ENCODE data around the gene GPR55. TPM values are rescaled to one million over a fixed set of nuclear protein-coding genes. Genes with fewer than 3 reads are reported as not detected.

The GPR55 gene
- total and polyA plus RNA-seq, 2 of the 8 experiments (the other 6 are each of a cell fraction or from before 2014, with no cell fraction given): not detected

DNA sequence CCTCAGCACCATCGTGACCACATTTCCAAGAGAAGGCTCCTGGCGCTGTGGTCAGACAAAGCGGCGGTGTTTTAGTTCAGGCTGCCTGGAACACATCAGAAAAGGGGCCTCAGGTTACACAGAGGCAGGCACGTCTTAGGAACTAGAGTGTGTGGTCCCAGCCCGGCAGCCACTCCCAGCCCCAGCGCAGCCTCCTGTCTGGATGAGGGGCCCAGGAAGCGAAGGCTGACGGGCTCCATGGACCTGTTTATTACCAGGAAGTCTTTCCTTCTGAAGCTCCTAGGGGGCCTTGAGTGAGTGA is 10.0 kb upstream of the GPR55 start:
- peaks cover 0 to 9% (median 4%) of the 10 kb centered on the region in 4 experiments; a peak in 3 of 7 replicates for H3K4me1 ChIP-seq (replicated peaks in 1 of 4; ENCODE audit: control insufficient read depth in 3 of 4, insufficient read depth in 4 of 4, low read length in 3 of 4)
- TF ChIP-seq EP300 (IDR thresholded peaks at IDR 0.05; ENCODE audit: borderline replicate concordance in 1 of 2, low read depth in 2 of 2, low read length in 2 of 2): no peak
- TF ChIP-seq SIRT6 (IDR thresholded peaks at IDR 0.05; ENCODE audit: low read length): no peak
- TF ChIP-seq ASH2L (IDR thresholded peaks at IDR 0.05; ENCODE audit: low read length): no peak
- no peak for TF ChIP-seq JUND (IDR thresholded peaks at IDR 0.05; ENCODE audit: low read length)
- TF ChIP-seq, protein P1, sequence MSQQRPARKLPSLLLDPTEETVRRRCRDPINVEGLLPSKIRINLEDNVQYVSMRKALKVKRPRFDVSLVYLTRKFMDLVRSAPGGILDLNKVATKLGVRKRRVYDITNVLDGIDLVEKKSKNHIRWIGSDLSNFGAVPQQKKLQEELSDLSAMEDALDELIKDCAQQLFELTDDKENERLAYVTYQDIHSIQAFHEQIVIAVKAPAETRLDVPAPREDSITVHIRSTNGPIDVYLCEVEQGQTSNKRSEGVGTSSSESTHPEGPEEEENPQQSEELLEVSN (IDR thresholded peaks at IDR 0.05): no peak
- TF ChIP-seq BCL11A (IDR thresholded peaks at IDR 0.05; ENCODE audit: low read depth in 2 of 2, low read length in 2 of 2): no peak
- TF ChIP-seq ZNF274 (IDR thresholded peaks at IDR 0.05; ENCODE audit: borderline replicate concordance, extremely low read depth, low read length): no peak
- no peak for TF ChIP-seq SP1 (IDR thresholded peaks at IDR 0.05; ENCODE audit: low read depth, low read length)
- no peak for TF ChIP-seq BRCA1 (IDR thresholded peaks at IDR 0.05; ENCODE audit: low read depth, low read length)
- no peak for TF ChIP-seq KDM1A (IDR thresholded peaks at IDR 0.05; ENCODE audit: borderline replicate concordance, low read length)
- TF ChIP-seq USF2 (IDR thresholded peaks at IDR 0.05; ENCODE audit: low read length): no peak
- no peak for TF ChIP-seq CBX5 (IDR thresholded peaks at IDR 0.05; ENCODE audit: low read depth, low read length)
- no peak for TF ChIP-seq RXRA (IDR thresholded peaks at IDR 0.05; ENCODE audit: insufficient read depth, low read depth, low read length)

More for the DNA sequence above, 10.0 kb upstream of the GPR55 start:
- H3K23ac ChIP-seq (ENCODE audit: insufficient read length): no peak overlapping the region
- peak in 1 of 2 experiments; percentile 42 for DNase-seq (ENCODE audit: low read depth in 1 of 2, low spot score in 2 of 2)
- H2AK5ac ChIP-seq (ENCODE audit: low read depth, low read length): no peak overlapping the region
- no peaks in the 10 kb centered on the region for H3K79me1 ChIP-seq (ENCODE audit: low read depth, low read length)
- no peak overlapping the region for H4K5ac ChIP-seq (ENCODE audit: insufficient read length, low read depth, low read length)
- no peaks in the 10 kb centered on the region for H4K20me1 ChIP-seq (replicated peaks in 1 of 2; ENCODE audit: control insufficient read depth in 1 of 2, insufficient read depth in 2 of 2, low read length in 2 of 2)
- no peak overlapping the region for H3K56ac ChIP-seq (replicated peaks; ENCODE audit: insufficient read length, low read depth, low read length)
- FAIRE-seq: no peak
- H3K4ac ChIP-seq (replicated peaks; ENCODE audit: insufficient read length, low read depth, low read length): no peak overlapping the region
- no peak overlapping the region for H4K8ac ChIP-seq (ENCODE audit: extremely low read depth, insufficient read depth, low read length)
- no peaks in the 10 kb centered on the region for H3K36me3 ChIP-seq (ENCODE audit: control insufficient read depth in 2 of 4, insufficient read depth in 4 of 4, low read length in 3 of 4)
- no peaks in the 10 kb centered on the region for H3K79me2 ChIP-seq (ENCODE audit: control insufficient read depth in 1 of 2, insufficient read depth in 2 of 2, low read length in 2 of 2)
- ChIA-PET CTCF (ENCODE audit: partially characterized antibody) (interaction anchor here (2.0 to 7.0 kb wide), 3 partner anchors 9 to 52 kb away, joined by 6 to 49 read pairs (median 8); partner anchors contain the start of gene GPR55), POLR2A (ENCODE audit: partially characterized antibody) (interaction anchor here (0.7 to 1.2 kb wide), 2 partner anchors 61 to 112 kb away, joined by 3 read pairs; no protein-coding TSS in a partner anchor)
- no peaks in the 10 kb centered on the region for H3K23me2 ChIP-seq (ENCODE audit: low read depth, low read length)
- H2BK120ac ChIP-seq (replicated peaks; ENCODE audit: low read depth, low read length): no peak overlapping the region
- no peak overlapping the region for H3K18ac ChIP-seq (ENCODE audit: extremely low read depth, low read length)
- H3K9ac ChIP-seq (replicated peaks in 1 of 4; ENCODE audit: extremely low read depth in 1 of 4, low read depth in 3 of 4, low read length in 3 of 4): no peak overlapping the region
- no peak overlapping the region for H3K27ac ChIP-seq (ENCODE audit: low read depth, low read length)
- no peak overlapping the region for H2BK12ac ChIP-seq (ENCODE audit: low read depth, low read length)
- no peak overlapping the region for H3K14ac ChIP-seq (ENCODE audit: insufficient read length)
- peak overlapping the region; percentile 17; the same call in 1 of the 2 replicates for H2AFZ ChIP-seq (ENCODE audit: low read length)
- no peak overlapping the region for H4K91ac ChIP-seq (replicated peaks; ENCODE audit: insufficient read length, low read length)
- 85% methylated on average over 9 of the region's 9 CpGs; no CpG with 5 or more reads in 1 of the 2 experiments for WGBS, 2 experiments (ENCODE audit: extremely low coverage in 1 of 2, insufficient coverage in 1 of 2, insufficient read length in 1 of 2, insufficient replicate concordance in 2 of 2, low coverage in 1 of 2, low lambda C conversion rate in 2 of 2, missing lambda C conversion rate in 1 of 2)
- H3K4me2 ChIP-seq (ENCODE audit: insufficient read depth in 1 of 2, low read depth in 2 of 2, low read length in 2 of 2): no peak overlapping the region
- H2BK5ac ChIP-seq (ENCODE audit: low read depth, low read length): no peak overlapping the region
- H3K4me3 ChIP-seq (ENCODE audit: extremely low read depth in 1 of 4, insufficient read depth in 2 of 4, low read depth in 3 of 4, low read length in 4 of 4): no peak overlapping the region
- H2BK15ac ChIP-seq (ENCODE audit: low read length): no peak overlapping the region
- no peaks in the 10 kb centered on the region for H3K27me3 ChIP-seq (replicated peaks in 1 of 4; ENCODE audit: control insufficient read depth in 3 of 4, extremely low read depth in 1 of 4, insufficient read depth in 3 of 4, low read length in 3 of 4)
- H2BK20ac ChIP-seq (ENCODE audit: low read length): no peak overlapping the region
- no peaks in the 10 kb centered on the region for H3K9me3 ChIP-seq (ENCODE audit: insufficient read depth in 2 of 2, low read depth in 1 of 2, low read length in 1 of 2)

Data from H1 (cell line).